ENCODE data around the gene SLC25A30. TPM values are rescaled to one million over a fixed set of nuclear protein-coding genes. Genes with fewer than 3 reads are reported as not detected.

The SLC25A30 gene
- total RNA-seq, 3 donors from 2014 or later: 11.7 to 20.3 (median 14.4) TPM

DNA sequence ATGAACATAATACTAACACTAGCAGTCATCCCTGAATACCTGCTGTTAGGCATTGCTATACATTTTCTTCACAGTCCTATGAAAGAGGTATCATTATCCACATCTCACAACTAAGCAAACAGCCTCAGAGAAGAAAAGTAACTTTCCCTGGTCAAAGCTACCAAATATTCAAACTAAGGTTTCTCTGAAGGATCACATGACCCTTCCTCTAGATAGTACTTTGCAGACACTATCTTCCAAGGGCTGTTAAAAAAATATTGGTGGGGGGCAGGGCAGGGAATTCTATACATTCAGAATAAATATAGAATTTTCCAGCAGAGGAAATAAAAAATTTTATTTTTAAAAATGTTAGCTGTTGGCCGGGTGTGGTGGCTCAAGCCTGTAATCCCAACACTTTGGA is 3.1 kb downstream of the SLC25A30 start:
- no peaks in the 10 kb centered on the region for H3K36me3 ChIP-seq
- peaks cover 4 to 6% of the 10 kb centered on the region in 2 donors for H3K4me1 ChIP-seq
- intact Hi-C loops (cut with DNase I; ENCODE audit: low total_unique reads): loop anchor here (5.0 kb wide), 1 partner anchor 52 kb away; no protein-coding TSS in a partner anchor
- peak overlapping the region; percentile 74 to 91 for H3K27ac ChIP-seq
- DNase-seq (ENCODE audit: low spot score in 2 of 2): no peak
- no peaks in the 10 kb centered on the region for H3K9me3 ChIP-seq
- peak overlapping the region; percentile 20 to 60 (median 39) for H3K4me3 ChIP-seq
- no peaks in the 10 kb centered on the region for H3K27me3 ChIP-seq
- TF ChIP-seq POLR2AphosphoS5 (IDR thresholded peaks at IDR 0.05): no peak

DNA sequence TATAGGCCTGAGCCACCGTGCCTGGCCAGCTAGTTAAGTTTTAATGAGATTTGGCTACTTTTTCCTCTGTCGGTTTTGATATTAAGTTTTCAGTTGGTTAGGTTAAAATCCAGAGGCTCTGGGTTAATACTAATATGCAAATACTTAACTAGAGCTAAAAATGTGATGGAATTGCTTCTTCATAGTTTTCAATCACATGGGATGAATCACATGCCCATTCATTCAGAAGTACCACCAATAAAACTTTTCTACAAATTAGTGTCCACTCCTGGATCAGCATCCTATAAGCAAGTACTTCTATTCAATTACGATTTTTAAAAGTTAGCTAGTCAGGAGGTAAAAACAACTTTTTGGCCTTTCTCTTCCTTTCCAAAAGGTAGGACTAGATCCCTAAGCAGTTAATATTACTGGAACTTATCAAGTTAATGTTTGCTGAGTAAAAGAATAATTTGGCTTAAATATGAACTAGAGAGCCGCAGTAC is 4.3 kb downstream of the SLC25A30 start:
- intact Hi-C loops (cut with DNase I; ENCODE audit: low total_unique reads): no loop called here
- H3K36me3 ChIP-seq: no peaks in the 10 kb centered on the region
- no peaks in the 10 kb centered on the region for H3K9me3 ChIP-seq
- H3K27ac ChIP-seq: peak overlapping the region; percentile 74 to 91
- no peak for DNase-seq (ENCODE audit: low spot score in 2 of 2)
- no peaks in the 10 kb centered on the region for H3K27me3 ChIP-seq
- H3K4me3 ChIP-seq: peak overlapping the region; percentile 20 to 60 (median 39)
- TF ChIP-seq POLR2A (IDR thresholded peaks at IDR 0.05) (no peak), POLR2AphosphoS5 (IDR thresholded peaks at IDR 0.05) (no peak)
- TF ChIP-seq, protein P1, sequence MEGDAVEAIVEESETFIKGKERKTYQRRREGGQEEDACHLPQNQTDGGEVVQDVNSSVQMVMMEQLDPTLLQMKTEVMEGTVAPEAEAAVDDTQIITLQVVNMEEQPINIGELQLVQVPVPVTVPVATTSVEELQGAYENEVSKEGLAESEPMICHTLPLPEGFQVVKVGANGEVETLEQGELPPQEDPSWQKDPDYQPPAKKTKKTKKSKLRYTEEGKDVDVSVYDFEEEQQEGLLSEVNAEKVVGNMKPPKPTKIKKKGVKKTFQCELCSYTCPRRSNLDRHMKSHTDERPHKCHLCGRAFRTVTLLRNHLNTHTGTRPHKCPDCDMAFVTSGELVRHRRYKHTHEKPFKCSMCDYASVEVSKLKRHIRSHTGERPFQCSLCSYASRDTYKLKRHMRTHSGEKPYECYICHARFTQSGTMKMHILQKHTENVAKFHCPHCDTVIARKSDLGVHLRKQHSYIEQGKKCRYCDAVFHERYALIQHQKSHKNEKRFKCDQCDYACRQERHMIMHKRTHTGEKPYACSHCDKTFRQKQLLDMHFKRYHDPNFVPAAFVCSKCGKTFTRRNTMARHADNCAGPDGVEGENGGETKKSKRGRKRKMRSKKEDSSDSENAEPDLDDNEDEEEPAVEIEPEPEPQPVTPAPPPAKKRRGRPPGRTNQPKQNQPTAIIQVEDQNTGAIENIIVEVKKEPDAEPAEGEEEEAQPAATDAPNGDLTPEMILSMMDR (IDR thresholded peaks at IDR 0.05): no peak
- peaks cover 4 to 6% of the 10 kb centered on the region in 2 donors for H3K4me1 ChIP-seq

DNA sequence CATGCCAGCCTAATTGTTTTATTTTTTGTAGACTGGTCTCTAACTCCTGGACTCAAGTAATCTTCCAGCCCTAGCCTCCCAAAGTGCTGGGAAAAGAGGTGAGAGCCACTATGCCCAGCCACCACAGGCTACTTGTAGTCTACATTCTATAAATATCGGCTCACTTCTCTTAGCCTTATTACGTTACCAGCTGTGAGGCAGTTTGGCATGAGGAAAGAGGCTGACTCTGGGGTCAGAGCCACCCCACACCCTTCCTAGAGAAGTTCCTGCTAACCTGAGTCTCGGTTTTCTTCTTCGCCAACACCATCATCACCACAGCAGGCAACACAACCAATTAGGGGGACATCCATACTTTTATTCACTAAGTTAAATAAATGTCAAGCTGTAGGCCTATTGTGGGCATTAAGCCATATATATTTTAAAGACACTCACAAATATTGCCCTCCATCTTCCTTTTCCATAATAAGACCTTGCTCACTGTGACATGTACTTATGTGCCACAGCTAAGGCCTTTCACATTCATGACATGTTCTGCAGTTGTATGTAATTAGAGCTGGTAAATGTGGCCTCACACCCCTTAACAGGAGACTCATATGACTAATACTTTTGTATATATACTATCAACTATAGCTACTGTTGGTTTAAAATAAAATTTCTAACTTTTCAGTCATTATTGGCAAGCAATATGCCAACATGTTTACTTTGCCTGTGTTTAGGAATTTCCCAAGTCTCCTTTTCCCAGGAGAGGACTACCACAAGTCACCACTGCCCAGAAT is 5.7 kb downstream of the SLC25A30 start:
- H3K27ac ChIP-seq: peak overlapping the region in 1 of 2 donors; percentile 17

DNA sequence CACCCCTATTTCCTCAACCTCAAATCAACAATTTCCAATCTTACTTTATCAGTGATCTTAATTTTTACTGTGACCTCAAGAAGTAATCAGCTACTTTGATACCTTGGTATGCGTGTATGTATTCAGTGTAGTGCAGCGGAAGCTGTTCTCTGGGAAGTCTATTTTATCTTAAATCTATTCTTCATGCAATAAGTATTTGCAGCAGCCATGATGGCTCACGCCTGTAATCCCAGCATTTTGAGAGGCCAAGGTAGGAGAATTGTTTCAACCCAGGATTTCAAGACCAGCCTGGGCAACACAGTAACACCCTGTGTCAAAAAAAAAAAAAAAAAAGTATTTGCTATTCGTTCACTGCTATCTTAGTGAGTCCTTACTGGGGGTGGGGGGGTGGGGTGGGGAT is 6.5 kb downstream of the SLC25A30 start:
- H3K4me1 ChIP-seq: peaks cover 4% of the 10 kb centered on the region in 2 donors
- TF ChIP-seq POLR2AphosphoS5 (IDR thresholded peaks at IDR 0.05) (no peak), POLR2A (IDR thresholded peaks at IDR 0.05) (no peak)
- TF ChIP-seq, protein P1 (IDR thresholded peaks at IDR 0.05): no peak
- H3K4me3 ChIP-seq: no peak overlapping the region
- no peak for DNase-seq (ENCODE audit: low spot score in 2 of 2)
- intact Hi-C loops (cut with DNase I; ENCODE audit: low total_unique reads): no loop called here
- no peaks in the 10 kb centered on the region for H3K9me3 ChIP-seq
- peak overlapping the region; percentile 21 to 53 for H3K27ac ChIP-seq
- no peaks in the 10 kb centered on the region for H3K36me3 ChIP-seq
- no peaks in the 10 kb centered on the region for H3K27me3 ChIP-seq

More for the DNA sequence above, 5.7 kb downstream of the SLC25A30 start:
- Histone ChIP-seq H3K4me1 (peaks cover 4 to 6% of the 10 kb centered on the region in 2 donors), H3K4me3 (no peak overlapping the region), H3K27me3 (no peaks in the 10 kb centered on the region), H3K36me3 (no peaks in the 10 kb centered on the region), H3K9me3 (no peaks in the 10 kb centered on the region)
- intact Hi-C loops (cut with DNase I; ENCODE audit: low total_unique reads): no loop called here
- no peak for DNase-seq (ENCODE audit: low spot score in 2 of 2)
- TF ChIP-seq POLR2AphosphoS5 (IDR thresholded peaks at IDR 0.05) (no peak), POLR2A (IDR thresholded peaks at IDR 0.05) (no peak)
- TF ChIP-seq, protein P1 (IDR thresholded peaks at IDR 0.05): no peak

DNA sequence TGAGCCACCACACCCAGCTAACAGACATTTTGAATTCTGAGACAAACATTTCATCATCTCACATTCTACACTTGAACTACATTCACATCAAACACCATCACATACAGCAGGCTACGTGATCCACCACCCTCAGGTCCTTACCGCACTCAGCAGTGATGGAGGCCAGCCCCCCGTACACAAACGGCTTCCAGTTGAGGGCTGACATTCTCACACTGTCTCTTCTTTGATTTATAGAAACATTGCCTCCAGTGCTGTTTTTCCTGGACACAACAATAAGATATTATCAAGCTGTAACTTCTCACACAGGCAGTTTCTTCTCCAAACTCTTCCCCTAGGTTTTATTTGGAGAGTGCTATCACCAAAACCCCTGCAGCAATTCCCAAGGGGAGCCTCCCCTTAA is 7.0 kb downstream of the SLC25A30 start:
- TF ChIP-seq POLR2A (IDR thresholded peaks at IDR 0.05) (no peak), POLR2AphosphoS5 (IDR thresholded peaks at IDR 0.05) (no peak)
- TF ChIP-seq, protein P1 (IDR thresholded peaks at IDR 0.05): no peak
- H3K27ac ChIP-seq: peak overlapping the region; percentile 21 to 53
- intact Hi-C loops (cut with DNase I; ENCODE audit: low total_unique reads): no loop called here
- no peaks in the 10 kb centered on the region for H3K27me3 ChIP-seq
- DNase-seq (ENCODE audit: low spot score in 2 of 2): no peak
- H3K36me3 ChIP-seq: no peaks in the 10 kb centered on the region
- H3K4me1 ChIP-seq: peaks cover 0 to 4% of the 10 kb centered on the region in 2 donors
- H3K4me3 ChIP-seq: no peak overlapping the region
- H3K9me3 ChIP-seq: no peaks in the 10 kb centered on the region
